Measurements from ENCODE around the gene MYL10.

Gene MYL10

DNA sequence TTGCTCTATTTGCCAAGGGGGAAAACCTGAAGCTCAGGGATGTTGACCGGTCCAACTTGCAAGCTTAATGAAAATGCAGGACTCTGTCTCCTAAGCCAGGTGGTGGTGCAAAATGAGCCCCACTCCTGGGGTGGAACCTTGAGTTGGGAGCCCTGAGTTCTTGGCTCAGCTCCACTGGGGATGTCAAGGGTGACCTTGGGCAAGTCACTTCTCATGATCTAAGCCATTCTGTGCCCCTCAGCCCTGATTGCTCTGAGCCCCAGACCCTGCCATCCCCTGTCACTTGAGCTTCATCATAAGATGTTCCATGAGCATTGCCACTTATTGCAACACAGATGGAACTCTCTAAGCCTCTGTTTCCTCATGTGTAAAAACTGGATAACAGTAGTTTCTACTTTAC, 33.9 kb downstream of the MYL10 start:
- DNase-seq = no peak

DNA sequence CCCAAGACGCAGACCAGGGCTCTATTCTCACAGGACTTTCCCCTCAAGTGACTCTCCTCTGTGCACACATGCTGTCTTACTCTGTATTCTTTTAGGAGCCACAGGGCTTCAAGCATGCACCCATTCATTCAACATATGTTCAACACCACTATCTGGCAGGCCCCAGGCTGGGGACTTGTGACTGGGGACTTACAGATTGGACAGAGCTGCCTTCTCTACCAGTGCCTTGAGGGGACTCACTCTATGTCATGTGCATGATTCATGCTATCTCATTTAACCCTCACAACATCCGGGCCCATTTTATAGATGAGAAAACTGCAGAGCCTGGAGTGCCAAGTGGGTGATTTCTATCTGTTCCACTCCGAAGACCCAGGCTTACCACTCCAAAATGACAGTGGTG, 34.3 kb downstream of the MYL10 start:
- no peak for DNase-seq

DNA sequence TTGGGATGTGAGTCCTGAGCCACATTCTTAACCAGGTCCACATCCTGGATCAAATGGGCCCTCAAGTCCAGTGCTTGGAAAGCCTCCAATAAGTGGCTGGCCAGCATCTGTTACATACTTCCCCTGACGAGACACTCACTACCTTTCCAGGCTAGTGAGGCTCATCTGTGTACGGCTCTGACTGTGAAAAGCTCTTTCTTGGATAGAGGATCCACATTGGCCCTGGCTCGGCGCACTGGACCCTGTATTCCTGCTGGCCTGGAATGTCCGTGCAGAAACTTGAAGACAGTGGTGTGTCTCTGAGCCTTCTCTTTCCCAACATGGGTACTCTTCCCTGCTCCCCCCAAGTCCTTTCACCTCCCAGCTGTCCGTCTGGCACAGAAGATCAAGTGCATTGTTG, 35.5 kb downstream of the MYL10 start:
- no peak for DNase-seq

GRCh38 chr7:101591504-101591903, 37.6 kb downstream of the MYL10 start:
- DNase-seq = no peak

GRCh38 chr7:101590663-101591435, 38.2 kb downstream of the MYL10 start:
- DNase-seq = no peak

DNA sequence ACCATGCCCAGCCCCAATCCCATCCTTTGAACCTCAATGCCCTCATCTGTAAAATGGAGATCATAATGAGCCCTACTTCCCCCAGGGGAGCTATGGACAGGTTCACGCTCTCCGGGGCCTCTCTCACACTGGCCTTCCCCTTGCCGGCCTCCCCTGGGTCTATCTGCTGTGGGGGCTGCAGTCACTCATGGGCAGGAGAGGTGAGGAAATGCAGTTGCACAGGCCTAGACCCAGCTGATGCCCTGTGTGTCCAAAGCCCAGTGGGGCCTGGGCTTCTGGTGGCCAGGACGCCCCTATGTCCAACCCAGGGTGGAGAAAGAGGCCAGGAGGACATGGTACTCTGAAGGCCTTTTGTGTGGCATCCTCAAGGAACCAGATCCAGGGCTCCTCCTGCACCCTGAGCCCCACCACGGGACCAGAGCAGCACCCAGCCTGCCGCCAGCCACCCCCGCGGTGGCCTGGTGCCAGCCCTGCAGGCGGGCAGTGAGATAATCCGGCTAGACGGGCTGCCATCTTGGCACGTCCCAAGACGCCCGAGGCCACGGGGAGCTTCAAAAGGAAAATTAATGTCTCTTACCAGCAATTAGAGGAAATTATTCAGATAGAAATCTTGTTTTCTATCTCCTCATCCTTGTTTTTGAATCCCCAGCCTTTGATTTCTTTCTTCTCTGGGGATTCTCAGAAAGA, 39.0 kb downstream of the MYL10 start:
- no peak for DNase-seq

GRCh38 chr7:101589052-101589451, 40.0 kb downstream of the MYL10 start:
- no peak for DNase-seq

DNA sequence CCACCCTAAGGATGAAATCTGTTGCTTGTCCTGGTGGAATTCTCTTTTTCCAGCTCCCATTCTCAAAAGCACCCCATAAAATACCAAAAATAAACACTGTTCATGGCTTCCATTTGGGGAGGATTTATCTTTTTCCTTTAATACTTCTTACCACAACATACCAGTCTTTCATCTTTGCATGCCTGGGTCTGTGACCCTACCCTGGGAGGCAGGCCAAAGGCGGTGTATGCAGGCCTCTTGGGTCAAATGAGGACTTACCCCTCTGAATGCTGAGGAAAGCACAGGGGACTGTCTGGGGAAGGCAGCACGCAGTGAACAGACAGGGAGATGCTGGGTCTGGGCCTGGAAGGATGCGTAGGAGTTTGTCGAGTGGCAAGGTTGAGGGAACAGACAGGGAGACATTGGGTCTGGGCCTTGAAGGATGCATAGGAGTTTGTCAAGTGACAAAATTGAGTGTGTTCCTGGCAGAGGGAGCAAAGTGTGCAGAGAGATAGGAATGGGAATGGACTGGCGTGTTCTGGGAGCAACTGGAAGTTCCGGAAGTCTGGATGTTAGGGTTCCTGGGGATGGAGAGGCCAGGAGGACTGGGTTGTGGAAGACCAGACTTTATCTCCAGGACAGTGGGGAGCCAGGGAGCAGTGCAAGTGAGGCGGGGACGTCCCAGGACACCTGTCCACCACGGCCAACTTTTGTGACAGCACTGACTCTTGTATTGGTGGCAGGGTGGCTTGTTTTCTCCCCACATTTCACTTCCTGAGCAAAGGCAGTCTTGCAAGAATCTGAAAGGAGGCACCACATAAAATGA, 40.8 kb downstream of the MYL10 start:
- no peak for DNase-seq

GRCh38 chr7:101586906-101587677, 42.0 kb downstream of the MYL10 start:
- no peak for DNase-seq

GRCh38 chr7:101586078-101586905, 42.8 kb downstream of the MYL10 start:
- no peak for DNase-seq

GRCh38 chr7:101582971-101583370, 46.1 kb downstream of the MYL10 start:
- no peak for DNase-seq

DNA sequence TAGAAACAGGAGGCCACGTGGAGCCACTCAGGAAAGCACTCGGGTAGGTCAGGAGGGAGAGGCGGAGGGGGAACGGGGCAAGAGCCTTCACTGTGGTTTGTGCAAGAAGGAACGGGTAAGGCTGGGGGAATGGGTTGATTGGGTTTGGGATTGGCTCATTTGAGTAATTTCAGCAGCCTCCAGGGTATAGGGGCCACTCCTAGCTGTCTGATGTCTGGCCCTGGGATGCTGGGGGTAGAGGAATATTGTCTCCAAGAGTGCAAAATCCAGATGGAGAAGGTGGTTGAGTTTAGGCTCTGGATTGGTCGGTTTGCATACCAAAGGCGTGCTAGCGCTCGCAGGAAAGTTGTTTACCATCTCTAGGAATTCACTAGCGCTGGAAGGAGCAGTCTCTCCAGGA, 47.2 kb downstream of the MYL10 start:
- DNase-seq = no peak

DNA sequence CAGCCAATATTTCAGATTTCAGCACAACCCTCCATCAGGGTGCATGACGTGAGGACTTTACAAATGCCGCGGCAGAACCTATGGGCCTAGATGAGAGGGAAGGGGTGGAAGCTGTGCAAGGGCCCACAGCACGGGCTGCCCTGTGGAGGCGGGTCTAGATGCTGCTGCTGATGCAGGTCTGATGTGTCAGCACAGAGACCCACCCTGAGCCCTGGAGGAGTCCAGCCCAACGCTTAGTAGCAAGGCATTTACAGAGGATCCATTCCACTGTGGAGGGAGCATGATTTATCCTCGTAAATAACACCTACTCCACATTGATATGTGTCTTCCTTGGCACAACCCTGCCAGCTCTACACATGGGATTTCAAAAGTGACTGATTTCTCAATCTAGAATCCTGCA, 48.5 kb downstream of the MYL10 start:
- no peak for DNase-seq

DNA sequence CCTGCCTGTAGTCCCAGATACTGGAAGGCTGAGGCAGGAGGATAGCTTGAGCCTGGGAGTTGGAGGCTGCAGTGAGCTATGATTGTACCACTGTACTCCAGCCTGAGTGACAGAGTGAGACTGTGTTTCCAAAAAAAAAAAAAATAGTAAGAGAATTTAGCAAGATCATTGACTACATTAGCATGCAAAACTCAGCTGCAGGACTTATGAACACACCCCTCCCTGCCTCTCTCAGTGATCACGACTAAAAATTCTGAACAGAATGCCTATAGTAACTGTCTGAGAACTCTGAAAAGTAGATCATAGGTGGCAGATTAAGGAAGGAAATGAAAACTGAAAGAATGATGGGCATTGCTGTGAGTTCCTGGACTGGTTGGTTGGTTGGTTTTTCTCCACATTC, 50.5 kb downstream of the MYL10 start:
- DNase-seq = no peak

- DNase-seq = no peak
These were observed 52.1 kb downstream of the MYL10 start for GRCh38 chr7:101576998-101577397.

- DNase-seq = no peak
These were observed 53.4 kb downstream of the MYL10 start for GRCh38 chr7:101575721-101576120.

- no peak for DNase-seq
These were observed 53.9 kb downstream of the MYL10 start for GRCh38 chr7:101575168-101575567.

DNA sequence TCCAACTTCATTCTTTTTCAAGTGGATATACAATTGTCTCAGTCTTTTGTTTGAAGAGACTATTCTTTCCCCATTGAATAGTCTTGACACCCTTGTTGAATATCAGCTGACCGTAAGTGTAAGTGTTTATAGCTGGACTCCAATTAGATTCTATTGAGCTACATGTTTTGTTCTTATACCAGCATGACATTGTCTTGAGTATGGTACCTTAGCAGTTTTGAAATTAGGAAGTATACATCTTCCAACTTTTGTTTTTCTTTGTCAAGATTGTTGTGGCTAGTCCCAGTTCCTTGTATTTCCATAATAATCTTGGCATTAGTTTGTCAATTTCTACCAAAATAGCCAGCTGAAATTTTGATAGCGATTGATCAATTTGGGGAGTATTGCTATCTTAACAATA, 56.9 kb downstream of the MYL10 start:
- no peak for DNase-seq

- DNase-seq = no peak
These were observed 61.9 kb downstream of the MYL10 start for GRCh38 chr7:101567230-101567629.

DNA sequence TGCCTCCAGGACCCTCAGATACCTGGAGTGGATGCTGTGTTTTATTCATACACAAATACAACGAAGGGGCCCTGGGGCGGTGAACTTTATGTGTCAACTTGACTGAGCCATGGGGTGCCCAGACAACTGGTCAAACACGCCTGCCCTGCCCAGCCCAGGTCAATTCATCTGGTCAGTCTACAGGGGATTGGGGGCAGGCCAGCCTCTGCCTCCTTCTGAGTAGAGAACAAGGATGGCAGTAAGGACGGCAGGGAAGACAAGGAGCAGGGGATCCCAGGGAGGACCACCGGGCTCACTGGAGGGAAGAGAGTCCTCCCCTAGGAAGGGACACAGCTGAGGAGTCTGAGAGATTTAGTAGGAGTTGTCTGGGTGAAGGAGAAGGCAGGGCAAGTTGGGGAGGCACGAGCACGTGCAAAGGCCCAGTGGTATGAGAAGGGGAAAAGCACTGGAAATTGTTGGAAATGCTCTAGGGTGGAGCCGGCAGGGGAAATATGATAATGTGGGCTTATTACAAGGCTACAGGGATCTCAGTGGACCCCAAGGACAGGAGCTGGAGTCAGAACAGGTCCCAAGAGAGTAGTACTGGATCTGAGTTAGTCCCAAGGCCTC, 63.4 kb downstream of the MYL10 start:
- no peak for DNase-seq

GRCh38 chr7:101564778-101565211, 64.3 kb downstream of the MYL10 start:
- DNase-seq = no peak
